H9 (cell line): ENCODE results near the gene PPFIBP2. TPM values are rescaled to one million over a fixed set of nuclear protein-coding genes. Genes with fewer than 3 reads are reported as not detected.

ENCODE experiments used
- DNase-seq: peaks from one replicate; pipeline ENCODE4 v3.0.0-alpha.2; 2017
- H2AFZ ChIP-seq: one replicate; pipeline ENCODE4 v1.6.1; 2013; ENCODE audit warnings: mild to moderate bottlenecking, low read length, control low read depth, moderate library complexity
- H2AK5ac ChIP-seq: 2 replicates; pipeline ENCODE4 v1.6.1; 2013; ENCODE audit warnings: low read length, control low read depth, mixed read lengths; ENCODE audit not compliant: insufficient read length
- H2BK120ac ChIP-seq: one replicate; pipeline ENCODE4 v1.6.1; 2013; ENCODE audit warnings: low read depth, mild to moderate bottlenecking, low read length, control low read depth, inconsistent platforms; ENCODE audit not compliant: poor library complexity, severe bottlenecking
- H2BK12ac ChIP-seq: 2 replicates; pipeline ENCODE4 v1.6.1; 2013; ENCODE audit warnings: low read length, control low read depth, mixed read lengths, low read depth; ENCODE audit not compliant: insufficient read length
- H2BK15ac ChIP-seq: 2 replicates; pipeline ENCODE4 v1.6.1; 2013; ENCODE audit warnings: low read depth, low read length, control low read depth
- H2BK20ac ChIP-seq: one replicate; pipeline ENCODE4 v1.6.1; 2013; ENCODE audit warnings: low read depth, mild to moderate bottlenecking, low read length, control low read depth, inconsistent platforms; ENCODE audit not compliant: poor library complexity, severe bottlenecking
- H2BK5ac ChIP-seq: 2 replicates; pipeline ENCODE4 v1.6.1; 2013; ENCODE audit warnings: low read length, control low read depth, mixed read lengths; ENCODE audit not compliant: insufficient read length
- H3K14ac ChIP-seq: 2 replicates; pipeline ENCODE4 v1.6.1; 2013; ENCODE audit warnings: low read length, control low read depth; ENCODE audit not compliant: insufficient read depth
- H3K18ac ChIP-seq: 2 replicates; pipeline ENCODE4 v1.6.1; 2013; ENCODE audit warnings: low read depth, mild to moderate bottlenecking, mixed read lengths, low read length, control low read depth; ENCODE audit not compliant: insufficient read length
- H3K23ac ChIP-seq: 2 replicates; pipeline ENCODE4 v1.6.1; 2013; ENCODE audit warnings: low read length, control low read depth, mixed read lengths, low read depth; ENCODE audit not compliant: insufficient read length
- H3K23me2 ChIP-seq: 2 replicates; pipeline ENCODE4 v1.6.1; 2013; ENCODE audit warnings: low read depth, mild to moderate bottlenecking, mixed read lengths, low read length, control low read depth; ENCODE audit not compliant: insufficient read length, poor library complexity, severe bottlenecking
- H3K27ac ChIP-seq: 2 replicates; pipeline ENCODE4 v1.5.1; 2013; ENCODE audit warnings: low read length, control low read depth, mixed read lengths, low read depth; ENCODE audit not compliant: insufficient read length
- H3K27me3 ChIP-seq: 2 replicates; pipeline ENCODE4 v1.6.1; 2013; ENCODE audit warnings: low read length, control low read depth, inconsistent platforms; ENCODE audit not compliant: insufficient read depth
- H3K4ac ChIP-seq: 2 replicates; pipeline ENCODE4 v1.6.1; 2013; ENCODE audit warnings: low read depth, mild to moderate bottlenecking, control low read depth, inconsistent platforms, low read length, moderate library complexity
- H3K4me1 ChIP-seq: 2 replicates; pipeline ENCODE4 v1.6.1; 2013; ENCODE audit warnings: low read length, control low read depth, inconsistent platforms; ENCODE audit not compliant: insufficient read depth
- H3K4me2 ChIP-seq: 2 replicates; pipeline ENCODE4 v1.6.1; 2013; ENCODE audit warnings: low read length, control low read depth, mixed read lengths; ENCODE audit not compliant: insufficient read length, insufficient read depth
- H3K56ac ChIP-seq: 2 replicates; pipeline ENCODE4 v1.6.1; 2013; ENCODE audit warnings: low read depth, mild to moderate bottlenecking, mixed read lengths, low read length, control low read depth; ENCODE audit not compliant: insufficient read length
- H3K79me1 ChIP-seq: 2 replicates; pipeline ENCODE4 v1.6.1; 2013; ENCODE audit warnings: low read depth, mild to moderate bottlenecking, moderate library complexity, low read length, control low read depth, inconsistent platforms; ENCODE audit not compliant: insufficient read depth, poor library complexity, severe bottlenecking
- H3K79me2 ChIP-seq: 2 replicates; pipeline ENCODE4 v1.6.1; 2013; ENCODE audit warnings: low read length, control low read depth, inconsistent platforms; ENCODE audit not compliant: insufficient read depth
- H3K9ac ChIP-seq: 2 replicates; pipeline ENCODE4 v1.6.1; 2013; ENCODE audit warnings: low read length, control low read depth, mixed read lengths; ENCODE audit not compliant: insufficient read length; ENCODE audit errors: extremely low read depth
- H3K9me3 ChIP-seq: one replicate; pipeline ENCODE4 v1.6.1; 2013; ENCODE audit warnings: low read depth, low read length, inconsistent platforms; ENCODE audit not compliant: control insufficient read depth
- H3T11ph ChIP-seq: one replicate; pipeline ENCODE4 v1.6.1; 2013; ENCODE audit warnings: mild to moderate bottlenecking, low read length, control low read depth, inconsistent platforms
- H4K20me1 ChIP-seq: one replicate; pipeline ENCODE4 v1.6.1; 2013; ENCODE audit not compliant: control insufficient read depth, insufficient read length, insufficient read depth
- H4K5ac ChIP-seq: 2 replicates; pipeline ENCODE4 v1.6.1; 2013; ENCODE audit warnings: low read depth, mild to moderate bottlenecking, mixed read lengths, low read length, control low read depth; ENCODE audit not compliant: insufficient read length
- H4K8ac ChIP-seq: replicated peaks from 2 replicates; pipeline ENCODE4 v1.6.1; 2013; ENCODE audit warnings: low read length, control low read depth, mixed read lengths, low read depth; ENCODE audit not compliant: insufficient read length
- H4K91ac ChIP-seq: 2 replicates; pipeline ENCODE4 v1.6.1; 2013; ENCODE audit warnings: low read depth, mild to moderate bottlenecking, moderate library complexity, mixed read lengths, low read length, control low read depth; ENCODE audit not compliant: insufficient read length
- H3K27ac Mint-ChIP-seq, 3 experiments: 2 replicates in 2 of 3; 3 replicates in 1 of 3; pipeline ENCODE4 v1.8.0; 2020 to 2021; ENCODE audit warnings: mixed read lengths in 3 of 3, mild to moderate bottlenecking in 1 of 3, moderate library complexity in 1 of 3
- H3K27me3 Mint-ChIP-seq: 2 replicates; pipeline ENCODE4 v1.8.0; 2021; ENCODE audit warnings: low read depth, mild to moderate bottlenecking, moderate library complexity, mixed read lengths
- H3K36me3 Mint-ChIP-seq, 3 experiments: 2 replicates in 2 of 3; 3 replicates in 1 of 3; pipeline ENCODE4 v1.8.0; 2020 to 2021; ENCODE audit warnings: low read depth in 3 of 3, mixed read lengths in 3 of 3; ENCODE audit not compliant: insufficient read depth in 1 of 3
- H3K4me1 Mint-ChIP-seq, 2 experiments: 2 replicates each; pipeline ENCODE4 v1.8.0; 2020; ENCODE audit warnings: mixed read lengths in 2 of 2
- H3K4me3 Mint-ChIP-seq, 2 experiments: 2 replicates in 1 of 2; 3 replicates in 1 of 2; pipeline ENCODE4 v1.8.0; 2020 to 2021; ENCODE audit warnings: mild to moderate bottlenecking in 2 of 2, mixed read lengths in 2 of 2, moderate library complexity in 1 of 2
- H3K9me3 Mint-ChIP-seq, 2 experiments: 2 replicates in 1 of 2; 3 replicates in 1 of 2; pipeline ENCODE4 v1.8.0; 2020; ENCODE audit warnings: mild to moderate bottlenecking in 2 of 2, mixed read lengths in 2 of 2, moderate library complexity in 1 of 2
- CTCF ChIP-seq: fragments of 200-600 bp; sonication (generic); conservative IDR thresholded peaks from 3 replicates; pipeline ENCODE4 v1.8.0; 2021; ENCODE audit warnings: antibody characterized with exemption, mild to moderate bottlenecking
- total RNA-seq: library from RNA; stranded (reverse); gene quantifications from 2 replicates; pipeline ENCODE4 v1.2.1, GENCODE V29; 2021

Gene PPFIBP2
- total RNA-seq, 1 experiment from 2014 or later, result 8.3 TPM

GRCh38 chr11:7531011-7531410 lies 17.2 kb downstream of the PPFIBP2 start:
- Histone ChIP-seq H2BK20ac (no peak overlapping the region), H3K4me2 (no peak overlapping the region), H2AFZ (no peak overlapping the region), H3K27ac (no peak overlapping the region), H3K9me3 (no peaks in the 10 kb centered on the region), H4K8ac (no peak overlapping the region), H3K18ac (no peak overlapping the region), H3K27me3 (no peaks in the 10 kb centered on the region), H3K4ac (no peak overlapping the region), H2AK5ac (no peak overlapping the region), H4K20me1 (no peaks in the 10 kb centered on the region), H3T11ph (no peak overlapping the region), H2BK120ac (no peak overlapping the region), H3K79me1 (no peaks in the 10 kb centered on the region), H3K56ac (no peak overlapping the region), H2BK5ac (no peak overlapping the region), H3K79me2 (no peaks in the 10 kb centered on the region), H3K23me2 (no peaks in the 10 kb centered on the region), H2BK12ac (no peak overlapping the region), H3K23ac (no peak overlapping the region), H3K14ac (no peak overlapping the region), H4K91ac (no peak overlapping the region), H2BK15ac (no peak overlapping the region), H3K9ac (no peak overlapping the region), H3K4me1 (no peaks in the 10 kb centered on the region), H4K5ac (no peak overlapping the region)
- no peaks in the 10 kb centered on the region for H3K36me3 Mint-ChIP-seq
- no peak for TF ChIP-seq CTCF
- H3K4me3 Mint-ChIP-seq, result no peak overlapping the region
- H3K27me3 Mint-ChIP-seq, result no peaks in the 10 kb centered on the region; the same call in 1 of the 2 replicates
- peaks cover 0 to 3% of the 10 kb centered on the region in 2 experiments; a peak in 2 of 4 replicates for H3K4me1 Mint-ChIP-seq
- no peak overlapping the region for H3K27ac Mint-ChIP-seq
- H3K9me3 Mint-ChIP-seq, result no peaks in the 10 kb centered on the region
- no peak for DNase-seq
